Activated CD8-positive, alpha-beta memory T cell treated with anti-CD3 and anti-CD28 coated beads for 48 hours (primary cell): Measurements from ENCODE around the gene CYP19A1.

ENCODE experiments used
- DNase-seq, 3 experiments: peaks; one replicate each; pipeline ENCODE4 v3.0.0-alpha.2; 2020; ENCODE audit warnings: low read depth in 2 of 3, low spot score in 2 of 3

The CYP19A1 gene

DNA sequence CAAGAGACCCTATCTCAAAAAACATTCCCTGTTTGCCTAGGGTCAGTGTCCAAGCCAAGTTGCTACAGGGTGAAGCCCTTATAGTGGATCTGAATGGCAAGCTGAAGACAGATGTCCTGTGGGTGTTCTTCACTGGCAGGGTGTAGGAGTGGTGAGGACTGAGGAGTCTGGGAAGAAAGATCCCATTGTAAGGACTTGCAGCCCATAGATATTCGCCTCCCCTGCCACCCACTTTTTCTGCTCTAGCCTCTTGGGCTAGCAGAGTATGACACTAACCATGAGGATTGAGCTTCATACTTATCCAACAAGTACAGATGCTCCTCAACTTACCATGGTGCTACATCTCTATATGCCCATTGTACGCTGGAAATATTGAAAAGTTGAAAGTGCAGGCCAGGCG is 13.2 kb downstream of the CYP19A1 start:
- no peak for DNase-seq

GRCh38 chr15:51323749-51324148 is 14.6 kb downstream of the CYP19A1 start:
- DNase-seq, result no peak

DNA sequence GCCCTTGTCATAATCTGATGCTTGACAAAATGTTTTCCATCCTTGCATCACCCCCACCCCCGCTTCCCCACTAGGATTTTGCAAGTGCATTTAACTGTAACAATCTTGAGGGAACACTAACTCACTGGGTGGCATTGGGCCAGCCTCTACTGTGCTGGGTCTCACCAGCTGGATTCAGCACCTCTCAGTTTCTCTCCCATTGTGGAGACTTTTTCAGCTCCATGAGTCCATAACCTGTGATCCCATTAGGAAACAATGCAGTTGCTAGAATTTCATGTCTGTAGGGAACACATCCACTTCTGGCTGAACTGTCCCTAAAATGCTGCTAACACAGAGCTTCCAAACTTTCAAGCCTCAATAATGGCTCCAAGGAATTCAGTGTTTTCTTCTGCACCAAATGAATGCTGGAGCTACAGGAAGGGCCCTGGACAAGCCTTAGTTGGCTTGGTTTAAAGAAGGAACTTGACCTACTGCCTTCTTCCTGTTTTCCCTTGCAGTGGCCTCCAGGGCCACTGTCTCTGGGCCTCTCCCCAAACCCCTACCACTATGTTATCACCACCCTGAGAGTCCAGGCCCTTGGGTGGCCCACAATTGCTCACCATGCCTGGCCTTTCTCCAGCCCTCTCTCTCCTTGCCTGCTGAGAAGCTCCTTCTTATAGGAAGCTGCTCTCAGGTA is 15.6 kb downstream of the CYP19A1 start:
- no peak for DNase-seq

- DNase-seq, result no peak
Observed at GRCh38 chr15:51321316-51321715, 17.1 kb downstream of the CYP19A1 start.

DNA sequence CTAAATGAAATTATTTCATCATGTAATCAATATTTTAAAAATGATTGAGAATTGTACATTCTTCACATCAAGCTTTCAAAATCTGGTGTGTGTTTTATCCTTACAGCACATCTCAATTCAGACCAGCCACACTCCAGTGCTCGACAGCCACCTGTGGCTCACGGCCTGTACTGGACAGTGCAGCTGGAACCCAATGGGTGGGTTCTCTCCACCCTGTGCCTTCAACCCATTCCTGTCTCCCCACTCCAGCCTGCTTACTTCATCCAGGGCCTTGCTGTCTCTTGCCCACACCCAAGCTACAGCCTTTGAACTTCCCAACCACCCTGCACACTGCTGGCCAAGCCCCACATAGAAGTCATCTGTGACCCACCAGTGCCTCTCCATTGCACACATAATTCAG is 17.6 kb downstream of the CYP19A1 start:
- no peak for DNase-seq

- no peak for DNase-seq
Observed at GRCh38 chr15:51319539-51319938, 18.9 kb downstream of the CYP19A1 start.

DNA sequence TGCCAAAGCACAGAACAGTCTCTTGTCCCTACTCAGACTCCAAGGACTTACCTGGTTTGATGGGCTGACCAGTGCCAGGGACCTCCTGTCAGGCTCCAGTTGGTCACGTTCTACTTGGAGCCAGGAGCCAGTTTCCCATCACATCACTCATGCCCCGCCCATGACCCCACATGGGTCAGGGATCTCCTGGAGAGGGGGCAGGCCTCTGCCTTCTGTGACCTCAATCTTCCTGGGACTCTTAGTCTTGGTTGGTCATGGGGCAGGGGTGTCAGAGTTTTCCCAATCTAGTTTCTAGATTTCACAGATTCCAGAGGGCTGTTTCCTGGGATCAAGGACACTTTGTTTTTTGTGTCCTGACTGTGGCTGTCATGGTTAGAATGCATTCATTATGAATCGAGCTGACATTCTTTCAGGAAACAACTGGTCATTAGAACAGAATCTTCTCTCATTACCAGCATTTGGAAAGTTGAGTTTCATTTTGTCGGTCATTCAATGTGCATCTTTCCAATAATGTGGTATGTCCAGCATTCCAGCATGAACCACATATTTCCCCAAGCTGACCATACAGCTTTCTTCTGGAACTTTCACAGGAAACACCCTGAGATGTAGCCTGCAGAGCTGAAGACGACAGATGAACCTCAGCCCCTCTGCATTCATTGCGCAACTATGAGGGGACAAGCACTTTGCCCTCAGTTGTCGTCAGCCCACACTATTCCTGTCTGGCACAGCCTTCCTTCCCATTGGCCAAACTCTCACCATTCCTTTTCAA is 19.8 kb downstream of the CYP19A1 start:
- DNase-seq, result no peak

DNA sequence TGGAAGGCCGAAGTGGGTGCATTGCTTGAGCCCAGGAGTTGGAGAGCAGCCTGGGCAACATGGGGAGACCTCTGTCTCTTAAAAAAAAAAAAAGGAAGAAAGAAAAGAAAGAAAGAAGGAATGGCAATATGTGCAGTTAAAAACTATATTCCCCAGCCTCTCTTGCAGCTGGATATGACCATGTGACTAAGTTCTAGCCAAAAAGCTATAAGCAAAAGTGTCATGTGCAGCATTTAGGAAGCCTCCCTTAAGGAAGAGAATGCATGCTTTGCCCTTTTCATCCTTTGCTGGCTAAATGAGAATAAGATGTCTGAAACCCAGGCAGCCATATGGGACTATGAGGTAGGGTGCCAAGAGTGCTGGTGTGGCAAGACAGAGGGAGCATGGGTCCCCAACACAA is 21.8 kb downstream of the CYP19A1 start:
- no peak for DNase-seq

DNA sequence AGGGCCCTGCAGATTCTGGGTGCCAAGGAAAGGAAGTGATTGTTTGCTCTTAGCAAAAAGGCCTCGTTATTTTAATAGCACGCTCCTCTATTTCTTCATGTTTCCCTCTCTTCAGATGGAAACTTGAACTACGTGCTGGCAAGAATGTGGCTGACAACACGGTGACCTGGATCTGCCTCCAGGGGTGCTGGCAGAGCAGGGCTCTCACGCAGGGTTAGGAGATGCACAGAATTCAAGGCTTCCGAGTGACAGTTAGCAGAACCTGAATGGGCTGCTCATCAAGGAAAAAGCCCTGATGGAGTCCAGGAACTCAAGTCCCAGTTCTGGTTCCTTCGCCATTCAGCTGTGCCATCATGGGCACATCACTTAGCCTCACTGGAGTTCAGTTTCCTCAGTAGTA is 22.7 kb downstream of the CYP19A1 start:
- DNase-seq, result no peak

DNA sequence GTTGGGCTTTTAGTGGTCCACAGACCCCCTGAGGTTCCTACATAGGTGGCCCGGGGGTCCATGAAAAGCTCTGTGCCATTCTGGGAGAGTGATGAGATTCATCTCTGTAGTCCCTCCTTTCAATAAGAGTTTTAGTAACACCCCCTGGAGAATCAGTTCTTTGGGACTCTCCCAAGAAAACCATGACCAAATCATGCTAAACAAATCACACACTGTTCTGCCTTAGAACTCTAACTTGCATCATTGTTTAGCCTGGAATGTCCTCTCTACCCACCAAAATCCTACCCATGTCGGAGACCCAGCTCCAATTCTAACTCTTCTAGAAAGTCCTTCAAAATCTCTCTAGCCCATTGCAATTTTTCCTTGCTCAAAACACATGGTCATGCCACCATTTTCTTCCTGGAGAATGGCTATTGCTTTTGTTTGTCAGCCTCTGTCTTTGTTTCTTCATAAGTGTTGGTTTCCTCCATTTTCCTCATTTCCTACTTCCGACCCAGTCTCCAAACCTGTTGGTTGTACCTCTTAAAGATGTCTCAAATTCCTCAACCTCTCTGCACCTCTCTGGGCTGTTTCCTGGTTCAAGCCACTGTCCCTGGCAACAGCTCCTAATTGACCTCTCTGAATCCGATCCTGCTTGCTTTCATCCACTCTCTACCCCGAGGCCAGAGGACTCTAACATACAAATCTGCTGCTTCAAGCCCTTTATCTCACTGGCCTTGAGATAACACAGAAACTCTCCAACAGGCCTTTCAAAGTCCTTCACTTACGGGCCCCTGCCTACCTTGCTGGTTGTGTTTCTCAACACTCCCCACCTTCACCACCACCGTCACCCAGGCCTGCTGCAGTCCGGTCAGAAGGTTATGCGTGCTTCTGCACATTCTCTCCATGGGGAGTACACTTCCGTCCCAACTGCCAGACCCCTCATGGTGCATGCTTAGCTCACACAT is 23.7 kb downstream of the CYP19A1 start:
- DNase-seq, result no peak

DNA sequence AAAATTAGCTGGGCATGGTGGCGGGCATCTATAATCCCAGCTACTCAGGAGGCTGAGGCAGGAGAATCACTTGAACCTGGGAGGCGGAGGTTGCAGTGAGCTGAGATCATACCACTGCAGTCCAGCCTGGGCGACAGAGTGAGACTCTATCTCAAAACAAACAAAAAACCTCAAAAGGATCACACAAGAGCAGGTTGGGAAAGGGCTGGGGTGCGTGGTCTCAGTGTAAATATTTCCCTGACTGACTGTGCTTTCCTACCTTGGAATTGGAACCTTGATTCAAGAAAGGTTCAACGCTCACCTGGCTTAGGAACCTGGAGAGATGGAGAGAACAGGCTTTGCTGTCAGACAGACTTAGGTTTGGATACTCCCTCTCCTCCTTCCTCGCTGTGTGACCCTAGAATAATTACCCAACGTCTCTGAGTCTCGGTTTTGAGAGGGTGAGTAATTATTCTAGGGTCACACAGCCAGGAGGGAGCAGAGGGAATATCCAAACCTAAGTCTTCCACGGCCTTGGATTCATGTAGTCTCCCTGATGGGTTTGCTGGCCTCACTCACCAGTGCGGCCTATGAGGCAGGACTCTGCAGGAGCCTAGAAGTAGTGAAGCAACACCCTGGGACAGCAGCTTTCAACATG is 24.6 kb downstream of the CYP19A1 start:
- DNase-seq, result no peak

- no peak for DNase-seq
Observed at GRCh38 chr15:51313074-51313393, 25.4 kb downstream of the CYP19A1 start.

DNA sequence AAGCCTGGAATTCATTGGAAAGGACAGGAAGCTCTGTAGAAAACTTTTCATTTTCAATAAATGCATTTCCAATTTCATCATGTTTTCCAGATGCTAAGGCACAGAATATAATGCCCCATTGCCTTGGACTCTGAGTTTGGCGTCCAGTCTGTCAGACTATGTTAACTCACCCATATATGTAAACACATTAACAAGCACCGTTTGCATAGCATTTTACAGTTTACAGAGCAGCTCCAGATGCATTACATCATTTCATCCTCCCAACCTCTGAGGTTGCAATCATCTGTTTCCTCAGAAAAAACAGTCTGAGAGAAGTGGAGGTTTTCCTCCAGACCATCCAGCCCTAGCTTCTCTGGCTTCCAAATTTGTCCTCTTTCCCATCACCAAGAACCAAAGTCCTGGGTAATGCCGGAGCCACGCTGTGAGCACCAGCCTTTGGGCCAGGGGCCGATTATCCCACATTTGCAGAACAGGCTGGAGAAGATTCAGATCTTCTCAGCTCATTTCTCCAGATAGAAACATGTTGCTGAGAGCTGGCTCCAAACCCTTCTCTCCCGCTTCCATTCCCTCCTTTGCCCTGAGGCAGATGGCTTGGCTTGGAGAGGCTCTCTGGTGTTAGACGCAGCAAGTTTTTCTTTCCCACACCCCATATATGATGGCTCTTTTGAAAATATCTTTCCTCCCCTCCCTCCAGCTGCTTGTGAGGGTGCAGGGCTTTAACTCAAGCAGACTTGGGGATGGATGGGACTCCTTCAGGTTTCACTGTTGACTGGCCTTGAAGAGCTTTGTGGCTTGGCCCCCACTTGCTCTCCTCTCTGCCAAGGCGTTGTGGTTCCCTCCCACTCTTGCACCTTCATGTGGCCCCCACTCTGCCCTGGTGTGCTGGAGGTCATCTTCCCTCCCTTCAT is 26.0 kb downstream of the CYP19A1 start:
- no peak for DNase-seq

DNA sequence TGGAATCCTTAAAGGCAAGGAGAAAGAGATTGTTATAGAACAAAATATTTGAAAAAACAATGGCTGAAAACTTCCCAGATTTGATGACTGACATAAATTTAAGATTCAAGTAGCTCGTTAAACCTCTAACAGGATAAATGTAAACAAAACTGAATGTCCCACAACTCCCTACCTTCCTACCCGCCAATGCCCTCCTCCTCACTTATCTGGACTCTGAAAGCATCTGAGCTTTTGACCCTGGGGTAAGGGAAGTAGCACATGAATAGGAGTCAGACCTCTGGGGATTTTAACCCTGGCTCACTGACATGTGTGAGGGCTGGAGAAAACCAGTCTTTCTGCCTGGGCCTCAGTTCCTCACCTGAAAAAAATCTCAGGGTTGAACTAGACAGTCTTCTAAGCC is 26.9 kb downstream of the CYP19A1 start:
- no peak for DNase-seq

GRCh38 chr15:51310064-51310463 is 28.3 kb downstream of the CYP19A1 start:
- DNase-seq, result no peak

- no peak for DNase-seq
Observed at GRCh38 chr15:51307811-51308210, 30.6 kb downstream of the CYP19A1 start.

GRCh38 chr15:51307325-51307724 is 31.1 kb downstream of the CYP19A1 start:
- no peak for DNase-seq

DNA sequence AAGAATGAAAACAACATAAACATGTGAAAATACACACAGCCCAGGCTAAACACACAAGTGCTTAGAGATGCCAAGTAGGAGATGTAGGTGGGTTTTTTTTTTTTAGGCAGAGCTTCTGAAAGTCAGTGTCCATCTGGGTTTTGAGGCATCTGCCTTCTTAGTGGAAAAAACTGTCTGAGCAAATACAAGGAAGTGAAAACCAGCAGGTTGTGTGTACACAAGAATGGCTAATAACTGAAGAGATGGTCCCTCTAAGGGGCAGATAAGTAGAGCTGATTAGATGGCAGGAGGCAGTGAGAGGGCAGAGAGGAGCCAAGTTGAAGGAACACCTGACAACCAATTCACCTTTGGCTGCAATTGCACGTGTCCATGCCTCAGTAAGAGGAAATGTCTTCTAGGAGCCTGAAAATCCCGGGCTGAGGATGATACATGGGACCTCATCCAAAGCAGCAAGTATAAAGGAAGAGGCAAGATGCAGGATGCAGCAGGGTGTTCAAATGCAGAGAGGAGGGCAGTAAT is 34.9 kb downstream of the CYP19A1 start:
- DNase-seq, result no peak

GRCh38 chr15:51302480-51302879 is 35.9 kb downstream of the CYP19A1 start:
- no peak for DNase-seq
